Naive thymus-derived CD4-positive, alpha-beta T cell (primary cell): ENCODE results near the gene PTPRK. TPM values are rescaled to one million over a fixed set of nuclear protein-coding genes. Genes with fewer than 3 reads are reported as not detected.

ENCODE experiments used
- ATAC-seq: fragments of 150-1000 bp; cut with Tn5 transposase; 2 replicates; pipeline ENCODE4 v1.10.0; 2021; ENCODE audit warnings: mild to moderate bottlenecking, moderate library complexity
- CTCF ChIA-PET: fragments of 350-600 bp; sonication (Branson Sonifier 250); formaldehyde crosslinking; loops from one replicate; lab custom pipeline; 2021; ENCODE audit warnings: antibody characterized with exemption; lab: Charles Lee
- POLR2A ChIA-PET: fragments of 350-600 bp; sonication (Branson Sonifier 250); formaldehyde crosslinking; loops from one replicate; lab custom pipeline; 2021; ENCODE audit warnings: antibody characterized with exemption, inconsistent platforms; lab: Charles Lee
- DNase-seq, 9 donors: peaks; one replicate each; pipeline versions ENCODE4 v3.0.0 to v3.0.0-alpha.2; 2020 to 2022; ENCODE audit warnings: mixed read lengths in 1 of 9
- H3K27ac ChIP-seq: one replicate; pipeline ENCODE4 v1.7.0; 2013; ENCODE audit warnings: mild to moderate bottlenecking, low read depth, low read length, moderate library complexity
- H3K27me3 ChIP-seq, 2 donors: one replicate each; pipeline ENCODE4 v1.7.0; 2013; ENCODE audit warnings: low read length in 2 of 2, mild to moderate bottlenecking in 2 of 2, moderate library complexity in 2 of 2; ENCODE audit not compliant: control insufficient read depth in 2 of 2, insufficient read depth in 2 of 2
- H3K36me3 ChIP-seq, 3 experiments: 1 replicate in 2 of 3; 2 replicates in 1 of 3; pipeline ENCODE4 v1.7.0; 2013; ENCODE audit warnings: low read length in 3 of 3, mild to moderate bottlenecking in 3 of 3, moderate library complexity in 1 of 3; ENCODE audit not compliant: insufficient read depth in 3 of 3, control insufficient read depth in 2 of 3
- H3K4me1 ChIP-seq, 2 donors: one replicate each; pipeline ENCODE4 v1.7.0; 2013; ENCODE audit warnings: low read length in 2 of 2, mild to moderate bottlenecking in 2 of 2, moderate library complexity in 1 of 2; ENCODE audit not compliant: control insufficient read depth in 2 of 2, insufficient read depth in 2 of 2
- H3K4me3 ChIP-seq: 2 replicates; pipeline ENCODE4 v1.7.0; 2013; ENCODE audit warnings: mild to moderate bottlenecking, low read length
- H3K9me3 ChIP-seq, 3 experiments: 1 replicate in 2 of 3; 2 replicates in 1 of 3; pipeline ENCODE4 v1.7.0; 2013; ENCODE audit warnings: low read length in 3 of 3; ENCODE audit not compliant: control insufficient read depth in 2 of 3
- H3K27ac Mint-ChIP-seq, 9 donors: one replicate each; pipeline ENCODE4 v1.8.0; 2020 to 2022; ENCODE audit warnings: mixed read lengths in 9 of 9, mild to moderate bottlenecking in 8 of 9, moderate library complexity in 5 of 9, inconsistent platforms in 2 of 9
- H3K27me3 Mint-ChIP-seq, 5 donors: one replicate each; pipeline ENCODE4 v1.8.0; 2021 to 2022; ENCODE audit warnings: mixed read lengths in 5 of 5, mild to moderate bottlenecking in 1 of 5
- H3K36me3 Mint-ChIP-seq, 5 donors: one replicate each; pipeline ENCODE4 v1.8.0; 2020 to 2022; ENCODE audit warnings: mixed read lengths in 5 of 5, mild to moderate bottlenecking in 3 of 5, inconsistent platforms in 1 of 5
- H3K4me1 Mint-ChIP-seq, 7 donors: one replicate each; pipeline ENCODE4 v1.8.0; 2020 to 2022; ENCODE audit warnings: mixed read lengths in 7 of 7, mild to moderate bottlenecking in 3 of 7, inconsistent platforms in 1 of 7
- H3K4me3 Mint-ChIP-seq, 10 donors: one replicate each; pipeline ENCODE4 v1.8.0; 2020 to 2022; ENCODE audit warnings: mild to moderate bottlenecking in 10 of 10, mixed read lengths in 10 of 10, moderate library complexity in 6 of 10, inconsistent platforms in 2 of 10
- H3K9me3 Mint-ChIP-seq, 11 donors: one replicate each; pipeline ENCODE4 v1.8.0; 2020 to 2022; ENCODE audit warnings: mixed read lengths in 11 of 11, mild to moderate bottlenecking in 4 of 11, inconsistent platforms in 1 of 11, moderate library complexity in 1 of 11
- intact Hi-C, 2 donors: fragments of 100-400 bp; cut with micrococcal nuclease; formaldehyde crosslinking; loops; one replicate each; pipeline ENCODE4 v1.15.1; 2023
- polyA plus RNA-seq, 2 donors: library from polyadenylated mRNA; unstranded; fragments of 300-500 nt; fragmentation: Illumina TruSeq; gene quantifications; one replicate each; pipeline ENCODE4 v1.2.3, GENCODE V29; 2021
- total RNA-seq, 6 experiments: library from RNA in 5 of 6; stranded (reverse) in 5 of 6; gene quantifications; 1 replicate in 5 of 6; 2 replicates in 1 of 6; pipeline ENCODE4 v1.2.3 and lab custom pipeline; 2021 to 2026

The PTPRK gene
- total and polyA plus RNA-seq, 7 experiments from 2014 or later = 1.3 to 6.5 (median 2.3) TPM

DNA sequence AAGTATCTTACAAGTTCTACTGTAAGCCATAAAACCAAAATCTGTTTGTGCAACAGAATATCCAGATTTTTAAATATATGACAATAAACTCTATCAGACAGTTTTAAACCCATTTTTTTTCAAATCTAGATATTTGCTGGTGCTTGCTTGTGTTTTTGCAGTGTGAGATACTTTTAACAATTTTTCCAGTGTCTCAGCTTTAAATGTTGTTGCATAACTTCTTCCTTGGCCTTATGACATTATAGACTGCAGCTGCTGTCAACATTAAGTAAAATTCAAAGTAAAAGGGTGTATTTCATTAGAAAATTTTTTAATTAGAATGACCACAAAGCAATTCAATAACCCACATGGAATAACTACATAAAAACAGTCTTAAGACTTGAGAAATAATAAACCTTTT is 139.5 kb downstream of the PTPRK start:
- Mint-ChIP-seq H3K27me3 (peaks cover 0 to 5% (median 0%) of the 10 kb centered on the region in 5 donors), H3K27ac (no peak overlapping the region), H3K36me3 (peaks cover 0 to 14% (median 8%) of the 10 kb centered on the region in 5 donors), H3K9me3 (peaks cover 7 to 16% (median 10%) of the 10 kb centered on the region in 11 donors), H3K4me3 (no peak overlapping the region), H3K4me1 (no peaks in the 10 kb centered on the region)
- H3K9me3 ChIP-seq = peaks cover 0 to 12% (median 0%) of the 10 kb centered on the region in 3 experiments
- H3K27ac ChIP-seq = no peak overlapping the region
- ChIA-PET POLR2A (no interaction called here), CTCF (no interaction called here)
- H3K36me3 ChIP-seq = no peaks in the 10 kb centered on the region
- H3K4me3 ChIP-seq = no peak overlapping the region
- no peaks in the 10 kb centered on the region for H3K4me1 ChIP-seq
- DNase-seq (no peak), ATAC-seq (no peak)
- H3K27me3 ChIP-seq = no peaks in the 10 kb centered on the region
- intact Hi-C loops = no loop called here

GRCh38 chr6:128379577-128379976 is 140.8 kb downstream of the PTPRK start:
- ChIA-PET POLR2A (no interaction called here), CTCF (no interaction called here)
- Histone ChIP-seq H3K36me3 (no peaks in the 10 kb centered on the region), H3K27ac (no peak overlapping the region), H3K9me3 (peaks cover 0 to 15% (median 0%) of the 10 kb centered on the region in 3 experiments), H3K4me3 (no peak overlapping the region), H3K27me3 (no peaks in the 10 kb centered on the region), H3K4me1 (no peaks in the 10 kb centered on the region)
- ATAC-seq = no peak
- H3K27me3 Mint-ChIP-seq = peaks cover 0 to 5% (median 0%) of the 10 kb centered on the region in 5 donors
- intact Hi-C loops = no loop called here
- H3K9me3 Mint-ChIP-seq = peaks cover 12 to 26% (median 15%) of the 10 kb centered on the region in 11 donors
- no peak overlapping the region for H3K27ac Mint-ChIP-seq
- peaks cover 0 to 21% (median 11%) of the 10 kb centered on the region in 5 donors for H3K36me3 Mint-ChIP-seq
- no peak for DNase-seq
- no peaks in the 10 kb centered on the region for H3K4me1 Mint-ChIP-seq
- no peak overlapping the region for H3K4me3 Mint-ChIP-seq

DNA sequence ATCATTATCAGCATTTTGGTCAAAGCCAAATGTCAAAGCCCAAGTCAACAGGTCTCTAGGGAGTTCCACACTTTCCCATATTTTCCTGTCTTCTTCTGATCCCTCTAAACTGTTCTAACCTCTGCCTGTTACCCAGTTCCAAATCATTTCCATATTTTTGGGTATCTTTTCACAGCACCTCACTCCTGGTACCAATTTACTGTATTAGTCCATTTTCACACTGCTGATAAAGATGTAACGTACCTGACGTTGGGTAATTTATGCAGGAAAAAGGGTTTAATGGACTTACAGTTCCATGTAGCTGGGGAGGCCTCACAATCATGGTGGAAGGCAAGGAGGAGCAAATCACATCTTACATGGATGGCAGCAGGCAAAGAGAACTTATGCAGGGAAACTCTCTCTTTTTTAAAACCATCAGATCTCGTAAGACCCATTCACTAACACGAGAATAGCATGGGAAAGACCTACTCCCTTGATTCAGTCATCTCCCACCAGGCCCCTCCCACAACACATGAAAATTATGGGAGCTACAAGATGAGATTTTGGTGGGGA is 143.4 kb downstream of the PTPRK start:
- Mint-ChIP-seq H3K27ac (no peak overlapping the region), H3K9me3 (peaks cover 12 to 26% (median 19%) of the 10 kb centered on the region in 11 donors), H3K4me3 (peak overlapping the region in 1 of 10 donors; percentile 24), H3K4me1 (peaks cover 0 to 6% (median 0%) of the 10 kb centered on the region in 7 donors), H3K27me3 (peaks cover 0 to 5% (median 0%) of the 10 kb centered on the region in 5 donors), H3K36me3 (peaks cover 0 to 27% (median 11%) of the 10 kb centered on the region in 5 donors)
- no peaks in the 10 kb centered on the region for H3K36me3 ChIP-seq
- ChIA-PET CTCF (no interaction called here), POLR2A (no interaction called here)
- H3K4me3 ChIP-seq = no peak overlapping the region
- intact Hi-C loops = no loop called here
- H3K9me3 ChIP-seq = peaks cover 0 to 15% (median 0%) of the 10 kb centered on the region in 3 experiments
- H3K27me3 ChIP-seq = no peaks in the 10 kb centered on the region
- no peak for ATAC-seq
- no peak overlapping the region for H3K27ac ChIP-seq
- no peak for DNase-seq
- no peaks in the 10 kb centered on the region for H3K4me1 ChIP-seq

GRCh38 chr6:128371136-128371535 is 149.3 kb downstream of the PTPRK start:
- no peaks in the 10 kb centered on the region for H3K27me3 Mint-ChIP-seq
- H3K27ac ChIP-seq = no peak overlapping the region
- ATAC-seq (no peak), DNase-seq (no peak)
- H3K4me1 Mint-ChIP-seq = peaks cover 0 to 9% (median 0%) of the 10 kb centered on the region in 7 donors
- no peaks in the 10 kb centered on the region for H3K4me1 ChIP-seq
- ChIA-PET CTCF (no interaction called here), POLR2A (no interaction called here)
- H3K27ac Mint-ChIP-seq = no peak overlapping the region
- H3K36me3 Mint-ChIP-seq = peaks cover 0 to 13% (median 4%) of the 10 kb centered on the region in 5 donors
- no peak overlapping the region for H3K4me3 ChIP-seq
- H3K4me3 Mint-ChIP-seq = no peak overlapping the region
- peaks cover 2 to 14% (median 9%) of the 10 kb centered on the region in 11 donors for H3K9me3 Mint-ChIP-seq
- intact Hi-C loops = no loop called here
- H3K27me3 ChIP-seq = no peaks in the 10 kb centered on the region
- no peaks in the 10 kb centered on the region for H3K36me3 ChIP-seq
- H3K9me3 ChIP-seq = peaks cover 0 to 6% (median 0%) of the 10 kb centered on the region in 3 experiments

GRCh38 chr6:128370072-128370471 is 150.3 kb downstream of the PTPRK start:
- Histone ChIP-seq H3K36me3 (no peaks in the 10 kb centered on the region), H3K4me1 (no peaks in the 10 kb centered on the region), H3K4me3 (no peak overlapping the region), H3K27me3 (no peaks in the 10 kb centered on the region), H3K27ac (no peak overlapping the region), H3K9me3 (no peaks in the 10 kb centered on the region)
- ATAC-seq = no peak
- ChIA-PET POLR2A (no interaction called here), CTCF (no interaction called here)
- Mint-ChIP-seq H3K4me3 (no peak overlapping the region), H3K4me1 (peaks cover 0 to 9% (median 0%) of the 10 kb centered on the region in 7 donors), H3K27ac (no peak overlapping the region), H3K36me3 (peaks cover 0 to 8% (median 1%) of the 10 kb centered on the region in 5 donors), H3K27me3 (no peaks in the 10 kb centered on the region), H3K9me3 (peaks cover under 1 to 12% (median 3%) of the 10 kb centered on the region in 11 donors)
- DNase-seq = no peak
- intact Hi-C loops = no loop called here

GRCh38 chr6:128368213-128368944 is 152.0 kb downstream of the PTPRK start:
- Histone ChIP-seq H3K27me3 (peaks cover 0 to 3% of the 10 kb centered on the region in 2 donors), H3K4me1 (no peaks in the 10 kb centered on the region), H3K9me3 (no peaks in the 10 kb centered on the region), H3K36me3 (no peaks in the 10 kb centered on the region), H3K27ac (no peak overlapping the region), H3K4me3 (no peak overlapping the region)
- Mint-ChIP-seq H3K9me3 (no peaks in the 10 kb centered on the region), H3K4me1 (peaks cover 0 to 9% (median 0%) of the 10 kb centered on the region in 7 donors), H3K36me3 (no peaks in the 10 kb centered on the region), H3K27me3 (no peaks in the 10 kb centered on the region), H3K4me3 (no peak overlapping the region), H3K27ac (no peak overlapping the region)
- DNase-seq (no peak), ATAC-seq (no peak)
- ChIA-PET POLR2A (no interaction called here), CTCF (interaction anchor here (0.7 kb wide), 1 partner anchor 268 kb away, joined by 9 read pairs; no protein-coding TSS in a partner anchor)
- intact Hi-C loops = no loop called here
